NCI-H82 (cell line): ENCODE measurements around the gene EMC8.
A peak's percentile ranks its signal among the peaks of the same experiment; 100 is the strongest.

ENCODE experiments used
- DNase-seq: peaks from one replicate; lab custom pipeline; 2025; lab: John Stamatoyannopoulos, UW

The EMC8 gene

DNA sequence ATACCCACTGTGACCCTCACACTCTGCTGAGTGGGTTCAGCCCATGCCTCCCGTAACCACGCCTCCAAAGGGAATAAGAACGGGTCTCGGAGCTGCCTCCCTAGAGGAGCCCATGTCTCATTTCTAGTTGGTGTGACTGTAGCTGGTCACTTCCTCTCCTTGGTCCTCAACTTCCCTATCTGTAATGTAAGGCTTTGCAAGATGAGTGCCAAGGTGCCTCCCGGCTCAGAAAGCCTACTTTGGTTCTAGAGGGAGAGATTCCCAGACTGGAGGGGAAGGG lies 69.2 kb downstream of the EMC8 start:
- no peak for DNase-seq

DNA sequence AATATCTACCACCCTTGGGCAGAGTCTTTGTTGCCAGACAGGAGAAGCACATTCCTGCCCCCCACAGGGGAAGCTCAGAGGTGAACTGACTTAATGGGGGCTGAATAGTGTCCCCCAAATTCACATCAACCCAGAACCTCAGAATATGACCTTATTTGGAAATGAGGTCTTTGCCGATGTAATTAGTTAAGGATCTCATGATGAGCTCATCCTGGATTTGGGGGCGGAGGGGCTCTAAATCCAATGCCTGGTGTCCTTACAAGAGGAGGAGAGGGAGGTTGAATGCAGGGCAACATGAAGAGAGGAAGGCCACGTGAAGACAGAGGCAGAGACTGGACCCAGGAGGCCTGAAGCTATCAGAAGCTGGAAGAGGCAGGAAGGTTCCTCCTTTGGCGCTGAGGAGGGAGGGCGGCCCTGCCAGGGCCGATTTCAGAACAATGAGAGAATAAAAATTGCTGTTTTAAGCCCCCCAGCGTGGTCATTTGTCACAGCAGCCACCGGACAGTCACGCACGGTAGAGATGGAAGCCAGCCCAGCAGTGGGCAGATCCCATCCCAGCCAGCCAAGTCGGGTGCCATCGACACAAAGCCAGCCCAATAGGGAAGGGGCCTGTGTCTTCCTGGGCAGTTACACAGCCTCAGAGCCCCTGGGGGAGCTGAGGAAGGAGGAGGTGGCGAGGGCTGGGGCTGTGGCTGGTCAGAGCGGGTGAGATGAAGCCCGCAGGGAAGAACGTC lies 69.7 kb downstream of the EMC8 start:
- peak; percentile 47 for DNase-seq

DNA sequence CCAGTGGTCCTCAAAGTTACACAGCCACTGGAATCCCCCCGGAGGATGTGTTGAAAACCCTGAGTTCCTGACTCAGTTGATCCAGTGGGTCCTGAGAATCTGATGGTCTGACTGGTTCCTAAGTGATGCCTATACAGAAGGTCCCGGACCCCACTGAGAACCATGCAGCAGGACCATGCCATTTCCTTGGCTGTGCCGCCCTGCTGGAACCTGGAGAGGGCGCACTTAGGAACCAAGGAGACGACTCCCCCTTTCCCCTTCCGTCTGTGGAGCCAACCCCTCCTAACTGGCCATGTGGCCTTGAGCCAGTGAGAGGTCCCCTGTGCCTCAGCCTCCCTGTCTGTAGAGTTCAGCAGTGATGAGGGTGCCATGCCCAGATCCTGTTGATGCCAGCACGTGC lies 70.5 kb downstream of the EMC8 start:
- peak; percentile 42 for DNase-seq
